Measurements from ENCODE around the gene MSLN.

DNA sequence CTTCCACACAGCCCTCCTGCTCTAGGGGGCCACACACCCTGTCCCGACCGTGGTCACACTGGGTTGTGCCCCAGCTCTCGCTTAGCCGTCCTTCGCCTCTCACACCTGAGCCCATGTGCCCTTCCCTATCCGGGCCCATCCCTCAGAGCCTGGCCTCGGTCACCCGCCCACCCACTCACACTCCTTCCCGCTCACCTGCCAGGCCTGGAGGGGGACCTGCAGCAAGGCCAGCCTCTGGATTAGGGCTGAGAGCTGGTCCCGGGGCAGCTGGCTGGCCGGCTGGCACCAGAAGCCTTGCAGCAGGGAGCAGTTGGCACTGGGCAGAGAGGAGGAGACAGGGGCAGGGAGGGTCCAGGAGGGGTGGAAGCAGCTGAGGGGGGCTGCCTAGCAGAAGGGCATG, 17.9 kb downstream of the MSLN start:
- TF ChIP-seq EZH2 (IDR thresholded peaks at IDR 0.05; ENCODE audit: borderline replicate concordance, low read depth, low read length, poor library complexity, severe bottlenecking) = no peak
- TF ChIP-seq, protein P1, sequence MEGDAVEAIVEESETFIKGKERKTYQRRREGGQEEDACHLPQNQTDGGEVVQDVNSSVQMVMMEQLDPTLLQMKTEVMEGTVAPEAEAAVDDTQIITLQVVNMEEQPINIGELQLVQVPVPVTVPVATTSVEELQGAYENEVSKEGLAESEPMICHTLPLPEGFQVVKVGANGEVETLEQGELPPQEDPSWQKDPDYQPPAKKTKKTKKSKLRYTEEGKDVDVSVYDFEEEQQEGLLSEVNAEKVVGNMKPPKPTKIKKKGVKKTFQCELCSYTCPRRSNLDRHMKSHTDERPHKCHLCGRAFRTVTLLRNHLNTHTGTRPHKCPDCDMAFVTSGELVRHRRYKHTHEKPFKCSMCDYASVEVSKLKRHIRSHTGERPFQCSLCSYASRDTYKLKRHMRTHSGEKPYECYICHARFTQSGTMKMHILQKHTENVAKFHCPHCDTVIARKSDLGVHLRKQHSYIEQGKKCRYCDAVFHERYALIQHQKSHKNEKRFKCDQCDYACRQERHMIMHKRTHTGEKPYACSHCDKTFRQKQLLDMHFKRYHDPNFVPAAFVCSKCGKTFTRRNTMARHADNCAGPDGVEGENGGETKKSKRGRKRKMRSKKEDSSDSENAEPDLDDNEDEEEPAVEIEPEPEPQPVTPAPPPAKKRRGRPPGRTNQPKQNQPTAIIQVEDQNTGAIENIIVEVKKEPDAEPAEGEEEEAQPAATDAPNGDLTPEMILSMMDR (conservative IDR thresholded peaks at IDR 0.05; ENCODE audit: low read depth, low read length) = no peak

All from A673 (cell line).